Regular cardiac myocyte (primary cell): ENCODE data around the gene HTT-AS. TPM values are rescaled to one million over a fixed set of nuclear protein-coding genes. Genes with fewer than 3 reads are reported as not detected.

Experiments
- total RNA-seq: library from RNA; depleted of rRNA; stranded (reverse); fragments of >200 nt; gene quantifications from 2 replicates; pipeline ENCODE4 v1.2.3, GENCODE V29; 2014

Gene HTT-AS
- not detected in 2 replicates for total RNA-seq

DNA sequence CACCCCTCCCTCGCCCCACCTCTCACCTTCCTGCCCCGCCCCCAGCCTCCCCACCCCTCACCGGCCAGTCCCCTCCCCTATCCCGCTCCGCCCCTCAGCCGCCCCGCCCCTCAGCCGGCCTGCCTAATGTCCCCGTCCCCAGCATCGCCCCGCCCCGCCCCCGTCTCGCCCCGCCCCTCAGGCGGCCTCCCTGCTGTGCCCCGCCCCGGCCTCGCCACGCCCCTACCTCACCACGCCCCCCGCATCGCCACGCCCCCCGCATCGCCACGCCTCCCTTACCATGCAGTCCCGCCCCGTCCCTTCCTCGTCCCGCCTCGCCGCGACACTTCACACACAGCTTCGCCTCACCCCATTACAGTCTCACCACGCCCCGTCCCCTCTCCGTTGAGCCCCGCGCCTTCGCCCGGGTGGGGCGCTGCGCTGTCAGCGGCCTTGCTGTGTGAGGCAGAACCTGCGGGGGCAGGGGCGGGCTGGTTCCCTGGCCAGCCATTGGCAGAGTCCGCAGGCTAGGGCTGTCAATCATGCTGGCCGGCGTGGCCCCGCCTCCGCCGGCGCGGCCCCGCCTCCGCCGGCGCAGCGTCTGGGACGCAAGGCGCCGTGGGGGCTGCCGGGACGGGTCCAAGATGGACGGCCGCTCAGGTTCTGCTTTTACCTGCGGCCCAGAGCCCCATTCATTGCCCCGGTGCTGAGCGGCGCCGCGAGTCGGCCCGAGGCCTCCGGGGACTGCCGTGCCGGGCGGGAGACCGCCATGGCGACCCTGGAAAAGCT, at the start of gene HTT-AS, which contains the start of gene HTT:
Gene HTT-AS, minus strand, starts transcription at position 461 of the 768 bp plus-strand sequence.
Gene HTT, plus strand, starts transcription at position 604 of the 768 bp plus-strand sequence. Its CDS starts 145 bp downstream, at position 749.

Other genes starting within 250 kb of the HTT-AS start
- 107 and 134 TPM in 2 replicates for gene ADD1, start 230.7 kb downstream of the HTT-AS start, total RNA-seq
- 17.8 and 38.9 TPM in 2 replicates for gene NOP14, start 111.1 kb downstream of the HTT-AS start, total RNA-seq
- gene GRK4, start 111.0 kb downstream of the HTT-AS start, total RNA-seq: 3.5 and 5.9 TPM in 2 replicates
- 35.9 and 42.3 TPM in 2 replicates for gene HTT, start 143 bp upstream of the HTT-AS start, total RNA-seq
- gene MSANTD1, start 174.6 kb upstream of the HTT-AS start, total RNA-seq: 0.56 and 0.58 TPM in 2 replicates
- gene RGS12, start 218.5 kb upstream of the HTT-AS start, total RNA-seq: 10.2 and 11.0 TPM in 2 replicates